ENCODE measurements around the gene AQP9. TPM values are rescaled to one million over a fixed set of nuclear protein-coding genes. Genes with fewer than 3 reads are reported as not detected.

The AQP9 gene
- total RNA-seq, 1 experiment from 2014 or later, result not detected

- CTCF ChIA-PET, result interaction anchor here (0.6 kb wide), 1 partner anchor 1409 kb away, joined by 8 read pairs; no protein-coding TSS in a partner anchor
- Histone ChIP-seq H3K9me3 (ENCODE audit: control insufficient read depth, insufficient read depth, low read depth, low read length) (no peaks in the 10 kb centered on the region), H3K4me3 (ENCODE audit: low read depth in 2 of 2, low read length in 2 of 2) (no peak overlapping the region), H3K36me3 (ENCODE audit: control insufficient read depth, insufficient read depth, low read length) (no peaks in the 10 kb centered on the region), H3K27me3 (ENCODE audit: control insufficient read depth, insufficient read depth, low read length) (no peaks in the 10 kb centered on the region), H3K4me1 (ENCODE audit: control insufficient read depth, insufficient read depth, low read length) (no peaks in the 10 kb centered on the region), H3K27ac (ENCODE audit: low read length) (no peak overlapping the region)
- DNase-seq (ENCODE audit: low read depth, low spot score), result no peak
- POLR2A ChIA-PET, result no interaction called here
- ATAC-seq, result no peak
- TF ChIP-seq, protein P1, sequence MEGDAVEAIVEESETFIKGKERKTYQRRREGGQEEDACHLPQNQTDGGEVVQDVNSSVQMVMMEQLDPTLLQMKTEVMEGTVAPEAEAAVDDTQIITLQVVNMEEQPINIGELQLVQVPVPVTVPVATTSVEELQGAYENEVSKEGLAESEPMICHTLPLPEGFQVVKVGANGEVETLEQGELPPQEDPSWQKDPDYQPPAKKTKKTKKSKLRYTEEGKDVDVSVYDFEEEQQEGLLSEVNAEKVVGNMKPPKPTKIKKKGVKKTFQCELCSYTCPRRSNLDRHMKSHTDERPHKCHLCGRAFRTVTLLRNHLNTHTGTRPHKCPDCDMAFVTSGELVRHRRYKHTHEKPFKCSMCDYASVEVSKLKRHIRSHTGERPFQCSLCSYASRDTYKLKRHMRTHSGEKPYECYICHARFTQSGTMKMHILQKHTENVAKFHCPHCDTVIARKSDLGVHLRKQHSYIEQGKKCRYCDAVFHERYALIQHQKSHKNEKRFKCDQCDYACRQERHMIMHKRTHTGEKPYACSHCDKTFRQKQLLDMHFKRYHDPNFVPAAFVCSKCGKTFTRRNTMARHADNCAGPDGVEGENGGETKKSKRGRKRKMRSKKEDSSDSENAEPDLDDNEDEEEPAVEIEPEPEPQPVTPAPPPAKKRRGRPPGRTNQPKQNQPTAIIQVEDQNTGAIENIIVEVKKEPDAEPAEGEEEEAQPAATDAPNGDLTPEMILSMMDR (IDR thresholded peaks at IDR 0.05), result no peak
- no peak for TF ChIP-seq POLR2AphosphoS5 (IDR thresholded peaks at IDR 0.05; ENCODE audit: low read depth, low read length)
- TF ChIP-seq SIN3A (IDR thresholded peaks at IDR 0.05; ENCODE audit: borderline replicate concordance, insufficient read depth, low read depth, low read length), result no peak
- no peak for TF ChIP-seq REST (IDR thresholded peaks at IDR 0.05; ENCODE audit: insufficient read depth in 1 of 2, low read depth in 2 of 2, low read length in 1 of 2)
- no peak for TF ChIP-seq TCF7L2 (IDR thresholded peaks at IDR 0.05; ENCODE audit: low read depth, low read length)
- in situ Hi-C loops (cut with HindIII; ENCODE audit: low pct_unique_long_range_greater_than_20kb, low sequenced_read_pairs), result no loop called here
- intact Hi-C loops (cut with micrococcal nuclease; ENCODE audit: unreplicated experiment), result no loop called here
- no TSS peak for BruUV-seq (replicated peaks)
Measured at GRCh38 chr15:58214591-58215340, 76.6 kb downstream of the AQP9 start.

DNA sequence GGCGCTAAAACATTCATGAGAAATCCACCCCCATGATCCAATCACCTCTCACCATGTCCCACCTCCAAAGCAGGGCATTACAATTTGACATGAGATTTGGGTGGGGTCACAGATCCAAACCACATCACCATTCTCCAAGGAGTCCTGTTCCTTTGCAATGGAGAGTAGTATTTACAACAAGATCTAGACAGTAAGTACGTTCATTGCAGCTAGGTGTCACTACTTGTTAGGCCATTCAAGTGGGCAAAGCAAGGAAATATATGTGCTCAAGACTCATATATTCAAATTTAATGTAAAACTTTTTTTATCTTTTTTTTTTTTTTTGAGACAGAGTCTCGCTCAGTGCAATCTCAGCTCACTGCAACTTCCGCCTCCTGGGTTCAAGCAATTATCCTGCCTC, 79.3 kb downstream of the AQP9 start:
- DNase-seq (ENCODE audit: low read depth, low spot score), result no peak
- Histone ChIP-seq H3K9me3 (ENCODE audit: control insufficient read depth, insufficient read depth, low read depth, low read length) (no peaks in the 10 kb centered on the region), H3K4me3 (ENCODE audit: low read depth in 2 of 2, low read length in 2 of 2) (no peak overlapping the region), H3K4me1 (ENCODE audit: control insufficient read depth, insufficient read depth, low read length) (no peaks in the 10 kb centered on the region), H3K27me3 (ENCODE audit: control insufficient read depth, insufficient read depth, low read length) (no peaks in the 10 kb centered on the region), H3K27ac (ENCODE audit: low read length) (no peak overlapping the region), H3K36me3 (ENCODE audit: control insufficient read depth, insufficient read depth, low read length) (no peaks in the 10 kb centered on the region)
- intact Hi-C loops (cut with micrococcal nuclease; ENCODE audit: unreplicated experiment) (no loop called here), in situ Hi-C loops (cut with HindIII; ENCODE audit: low pct_unique_long_range_greater_than_20kb, low sequenced_read_pairs) (no loop called here)
- CTCF ChIA-PET, result interaction anchor here (0.6 to 0.7 kb wide), 3 partner anchors 347 to 756 kb away, joined by 3 to 14 read pairs (median 4); no protein-coding TSS in a partner anchor
- no TSS peak for BruUV-seq (replicated peaks)
- no peak for TF ChIP-seq POLR2AphosphoS5 (IDR thresholded peaks at IDR 0.05; ENCODE audit: low read depth, low read length)
- TF ChIP-seq, protein P1 (IDR thresholded peaks at IDR 0.05), result peak; percentile 31; the same call in 1 of the 2 replicates
- POLR2A ChIA-PET, result no interaction called here
- no peak for ATAC-seq

Measured in Panc1 (cell line).